Left forelimb (tissue), 1 donor: Measurements from ENCODE around the gene SLC7A1.

Source experiments
- DNase-seq: peaks from one replicate; pipeline ENCODE4 v3.0.0-alpha.2; 2018; ENCODE audit warnings: low spot score

SLC7A1 gene

GRCh38 chr13:29530901-29531300, 64.6 kb downstream of the SLC7A1 start:
- no peak for DNase-seq

- no peak for DNase-seq
Measured at GRCh38 chr13:29529754-29530153, 65.7 kb downstream of the SLC7A1 start.

GRCh38 chr13:29527916-29528315, 67.6 kb downstream of the SLC7A1 start:
- no peak for DNase-seq

GRCh38 chr13:29527511-29527910, 68.0 kb downstream of the SLC7A1 start:
- no peak for DNase-seq

GRCh38 chr13:29526741-29527140, 68.7 kb downstream of the SLC7A1 start:
- DNase-seq, result no peak

- no peak for DNase-seq
Measured at GRCh38 chr13:29525757-29526156, 69.7 kb downstream of the SLC7A1 start.

- no peak for DNase-seq
Measured at GRCh38 chr13:29524641-29525040, 70.8 kb downstream of the SLC7A1 start.

- no peak for DNase-seq
Measured at GRCh38 chr13:29524176-29524575, 71.3 kb downstream of the SLC7A1 start.

- no peak for DNase-seq
Measured at GRCh38 chr13:29523199-29523961, 72.1 kb downstream of the SLC7A1 start.

- DNase-seq, result no peak
Measured at GRCh38 chr13:29522044-29522685, 73.3 kb downstream of the SLC7A1 start.

- no peak for DNase-seq
Measured at GRCh38 chr13:29521336-29521735, 74.2 kb downstream of the SLC7A1 start.

GRCh38 chr13:29520671-29521070, 74.8 kb downstream of the SLC7A1 start:
- DNase-seq, result no peak

- no peak for DNase-seq
Measured at GRCh38 chr13:29519921-29520320, 75.6 kb downstream of the SLC7A1 start.

- DNase-seq, result no peak
Measured at GRCh38 chr13:29516880-29517279, 78.6 kb downstream of the SLC7A1 start.

- DNase-seq, result no peak
Measured at GRCh38 chr13:29516012-29516411, 79.5 kb downstream of the SLC7A1 start.

GRCh38 chr13:29515372-29515771, 80.1 kb downstream of the SLC7A1 start:
- no peak for DNase-seq

GRCh38 chr13:29514720-29515310, 80.7 kb downstream of the SLC7A1 start:
- no peak for DNase-seq

- DNase-seq, result no peak
Measured at GRCh38 chr13:29513981-29514719, 81.3 kb downstream of the SLC7A1 start.

- DNase-seq, result no peak
Measured at GRCh38 chr13:29513002-29513980, 82.2 kb downstream of the SLC7A1 start.

- no peak for DNase-seq
Measured at GRCh38 chr13:29511980-29512379, 83.5 kb downstream of the SLC7A1 start.

- no peak for DNase-seq
Measured at GRCh38 chr13:29511106-29511796, 84.2 kb downstream of the SLC7A1 start.
